ENCODE measurements around the gene ZNF440.
"Not testable (repeated sequence)": the region's sequence is repeated elsewhere in the genome, so short reads cannot be mapped to it uniquely, and the experiment has no call there.

DNA sequence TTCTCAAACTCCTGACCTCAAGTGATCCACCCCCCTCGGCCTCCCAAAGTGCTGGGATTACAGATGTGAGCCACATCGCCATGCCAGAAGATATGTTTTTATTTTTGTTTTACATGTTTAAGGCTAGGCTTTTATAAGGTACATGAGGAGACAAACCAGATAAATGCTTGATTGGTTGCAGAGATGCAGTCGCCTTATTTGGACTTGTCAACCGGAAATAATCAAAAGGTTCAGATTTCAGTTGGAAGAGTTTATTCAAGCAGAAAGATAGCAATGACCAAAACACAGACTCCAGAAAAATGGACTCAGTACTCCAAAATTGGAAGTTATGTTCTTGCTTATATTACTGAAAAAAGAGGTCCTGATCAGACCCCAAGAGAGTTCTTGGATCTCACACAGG, 36.2 kb downstream of the ZNF440 start:
- TF ChIP-seq, protein P1, sequence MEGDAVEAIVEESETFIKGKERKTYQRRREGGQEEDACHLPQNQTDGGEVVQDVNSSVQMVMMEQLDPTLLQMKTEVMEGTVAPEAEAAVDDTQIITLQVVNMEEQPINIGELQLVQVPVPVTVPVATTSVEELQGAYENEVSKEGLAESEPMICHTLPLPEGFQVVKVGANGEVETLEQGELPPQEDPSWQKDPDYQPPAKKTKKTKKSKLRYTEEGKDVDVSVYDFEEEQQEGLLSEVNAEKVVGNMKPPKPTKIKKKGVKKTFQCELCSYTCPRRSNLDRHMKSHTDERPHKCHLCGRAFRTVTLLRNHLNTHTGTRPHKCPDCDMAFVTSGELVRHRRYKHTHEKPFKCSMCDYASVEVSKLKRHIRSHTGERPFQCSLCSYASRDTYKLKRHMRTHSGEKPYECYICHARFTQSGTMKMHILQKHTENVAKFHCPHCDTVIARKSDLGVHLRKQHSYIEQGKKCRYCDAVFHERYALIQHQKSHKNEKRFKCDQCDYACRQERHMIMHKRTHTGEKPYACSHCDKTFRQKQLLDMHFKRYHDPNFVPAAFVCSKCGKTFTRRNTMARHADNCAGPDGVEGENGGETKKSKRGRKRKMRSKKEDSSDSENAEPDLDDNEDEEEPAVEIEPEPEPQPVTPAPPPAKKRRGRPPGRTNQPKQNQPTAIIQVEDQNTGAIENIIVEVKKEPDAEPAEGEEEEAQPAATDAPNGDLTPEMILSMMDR (IDR thresholded peaks at IDR 0.05) = not testable (repeated sequence)
- TF ChIP-seq POLR2A, EP300 (IDR thresholded peaks at IDR 0.05): not testable (repeated sequence)

Measured in gastroesophageal sphincter (tissue), 3 donors.